Measurements from ENCODE around the gene METTL24.
A peak's percentile ranks its signal among the peaks of the same experiment; 100 is the strongest.

METTL24 gene

DNA sequence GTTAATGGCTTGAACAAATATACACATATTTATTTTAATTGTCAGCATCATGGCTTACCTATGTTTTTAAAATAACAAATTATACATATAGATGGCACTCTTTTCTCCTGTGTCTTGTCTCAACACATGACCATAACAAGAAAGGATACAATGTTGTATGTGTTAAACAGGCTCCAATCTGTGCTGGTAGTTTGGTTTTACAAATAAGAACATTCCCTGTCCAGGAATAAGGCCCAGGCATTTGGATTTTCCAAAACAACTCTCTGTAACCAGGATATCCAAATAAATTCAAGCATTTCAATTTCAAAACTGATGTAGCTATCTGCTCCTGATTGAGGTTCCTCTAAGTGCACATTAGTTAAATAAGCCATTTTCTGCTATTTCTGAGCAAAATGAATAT is 17.1 kb downstream of the METTL24 start:
- H3K9me3 ChIP-seq (ENCODE audit: control insufficient read depth in 5 of 5, low read length in 5 of 5) = no peaks in the 10 kb centered on the region
- no peak overlapping the region for H3K9ac ChIP-seq (ENCODE audit: low read length in 5 of 5)
- H3K36me3 ChIP-seq (ENCODE audit: control insufficient read depth in 5 of 5, insufficient read depth in 5 of 5, low read length in 5 of 5) = no peaks in the 10 kb centered on the region
- H3K27ac ChIP-seq (ENCODE audit: low read depth, low read length) = no peak overlapping the region
- H3K4me3 ChIP-seq (ENCODE audit: low read depth in 1 of 5, low read length in 5 of 5) = no peak overlapping the region
- no peaks in the 10 kb centered on the region for H3K27me3 ChIP-seq (ENCODE audit: control insufficient read depth in 5 of 5, insufficient read depth in 4 of 5, low read length in 5 of 5)
- H3K4me1 ChIP-seq (ENCODE audit: control insufficient read depth in 5 of 5, insufficient read depth in 5 of 5, low read length in 5 of 5) = peaks cover 0 to 3% (median 0%) of the 10 kb centered on the region in 5 donors

DNA sequence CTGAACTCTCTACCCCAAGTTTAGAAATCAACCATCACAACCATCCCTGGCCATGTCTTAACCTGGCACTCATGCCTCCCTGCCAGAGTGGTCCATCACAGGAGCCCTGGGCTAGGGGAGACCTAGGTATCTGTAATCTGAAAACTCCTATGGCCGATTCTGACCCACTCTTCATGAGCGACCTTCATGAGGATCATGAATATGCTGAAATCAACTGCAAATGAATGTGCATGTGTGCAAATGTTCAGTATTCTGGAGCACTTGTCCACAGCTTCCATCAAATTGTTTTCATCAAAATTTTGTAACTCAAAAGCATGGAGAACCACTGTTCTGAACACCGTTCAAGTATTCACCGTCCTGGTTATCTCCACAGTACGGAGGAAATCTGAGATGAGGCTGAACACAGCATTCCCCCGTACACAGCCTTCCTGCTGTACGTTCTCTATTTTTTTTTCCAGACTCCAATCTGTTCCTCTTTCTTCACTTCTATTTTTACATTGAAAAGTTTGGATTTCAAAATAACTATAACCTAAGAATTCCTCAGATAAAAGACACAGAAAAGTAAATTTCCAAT is 17.7 kb downstream of the METTL24 start:
- Histone ChIP-seq H3K36me3 (ENCODE audit: control insufficient read depth in 5 of 5, insufficient read depth in 5 of 5, low read length in 5 of 5) (no peaks in the 10 kb centered on the region), H3K27me3 (ENCODE audit: control insufficient read depth in 5 of 5, insufficient read depth in 4 of 5, low read length in 5 of 5) (no peaks in the 10 kb centered on the region), H3K9ac (ENCODE audit: low read length in 5 of 5) (no peak overlapping the region), H3K4me3 (ENCODE audit: low read depth in 1 of 5, low read length in 5 of 5) (no peak overlapping the region), H3K27ac (ENCODE audit: low read depth, low read length) (no peak overlapping the region), H3K4me1 (ENCODE audit: control insufficient read depth in 5 of 5, insufficient read depth in 5 of 5, low read length in 5 of 5) (peaks cover 0 to 3% (median 0%) of the 10 kb centered on the region in 5 donors), H3K9me3 (ENCODE audit: control insufficient read depth in 5 of 5, low read length in 5 of 5) (no peaks in the 10 kb centered on the region)

GRCh38 chr6:110338820-110339470 is 19.2 kb downstream of the METTL24 start:
- Histone ChIP-seq H3K27me3 (ENCODE audit: control insufficient read depth in 5 of 5, insufficient read depth in 4 of 5, low read length in 5 of 5) (no peaks in the 10 kb centered on the region), H3K4me3 (ENCODE audit: low read depth in 1 of 5, low read length in 5 of 5) (no peak overlapping the region), H3K27ac (ENCODE audit: low read depth, low read length) (no peak overlapping the region), H3K9ac (ENCODE audit: low read length in 5 of 5) (no peak overlapping the region), H3K9me3 (ENCODE audit: control insufficient read depth in 5 of 5, low read length in 5 of 5) (no peaks in the 10 kb centered on the region), H3K4me1 (ENCODE audit: control insufficient read depth in 5 of 5, insufficient read depth in 5 of 5, low read length in 5 of 5) (peaks cover 0 to 3% (median 0%) of the 10 kb centered on the region in 5 donors), H3K36me3 (ENCODE audit: control insufficient read depth in 5 of 5, insufficient read depth in 5 of 5, low read length in 5 of 5) (no peaks in the 10 kb centered on the region)

GRCh38 chr6:110337486-110337885 is 20.7 kb downstream of the METTL24 start:
- Histone ChIP-seq H3K27ac (ENCODE audit: low read depth, low read length) (no peak overlapping the region), H3K36me3 (ENCODE audit: control insufficient read depth in 5 of 5, insufficient read depth in 5 of 5, low read length in 5 of 5) (no peaks in the 10 kb centered on the region), H3K27me3 (ENCODE audit: control insufficient read depth in 5 of 5, insufficient read depth in 4 of 5, low read length in 5 of 5) (no peaks in the 10 kb centered on the region), H3K9me3 (ENCODE audit: control insufficient read depth in 5 of 5, low read length in 5 of 5) (no peaks in the 10 kb centered on the region), H3K9ac (ENCODE audit: low read length in 5 of 5) (no peak overlapping the region), H3K4me3 (ENCODE audit: low read depth in 1 of 5, low read length in 5 of 5) (no peak overlapping the region), H3K4me1 (ENCODE audit: control insufficient read depth in 5 of 5, insufficient read depth in 5 of 5, low read length in 5 of 5) (peaks cover 0 to 3% (median 0%) of the 10 kb centered on the region in 5 donors)

GRCh38 chr6:110334423-110335180 is 23.5 kb downstream of the METTL24 start:
- peaks cover 0 to 9% (median 4%) of the 10 kb centered on the region in 5 donors for H3K4me1 ChIP-seq (ENCODE audit: control insufficient read depth in 5 of 5, insufficient read depth in 5 of 5, low read length in 5 of 5)
- no peaks in the 10 kb centered on the region for H3K36me3 ChIP-seq (ENCODE audit: control insufficient read depth in 5 of 5, insufficient read depth in 5 of 5, low read length in 5 of 5)
- no peak overlapping the region for H3K27ac ChIP-seq (ENCODE audit: low read depth, low read length)
- no peaks in the 10 kb centered on the region for H3K9me3 ChIP-seq (ENCODE audit: control insufficient read depth in 5 of 5, low read length in 5 of 5)
- H3K9ac ChIP-seq (ENCODE audit: low read length in 5 of 5) = no peak overlapping the region
- H3K27me3 ChIP-seq (ENCODE audit: control insufficient read depth in 5 of 5, insufficient read depth in 4 of 5, low read length in 5 of 5) = peaks cover 0 to 3% (median 0%) of the 10 kb centered on the region in 5 donors
- H3K4me3 ChIP-seq (ENCODE audit: low read depth in 1 of 5, low read length in 5 of 5) = no peak overlapping the region

DNA sequence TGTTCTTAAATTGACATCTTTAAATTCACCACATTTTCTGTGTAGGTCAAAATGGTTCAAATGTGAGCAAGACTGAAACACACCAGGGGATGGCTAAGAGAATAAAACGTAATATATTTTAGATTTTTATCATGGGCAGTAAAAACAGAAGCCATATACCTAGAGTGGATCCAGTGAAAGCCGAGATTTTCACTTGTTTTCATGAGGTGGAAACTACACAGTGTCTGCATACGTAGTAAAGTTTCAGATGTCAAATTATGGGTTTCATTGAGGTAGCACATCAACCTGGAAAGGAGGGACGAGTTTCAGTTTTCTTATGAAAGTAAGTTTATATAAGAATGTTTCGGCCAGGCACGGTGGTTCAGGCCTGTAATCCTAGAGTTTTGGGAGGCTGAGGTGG is 25.9 kb downstream of the METTL24 start:
- Histone ChIP-seq H3K27ac (ENCODE audit: low read depth, low read length) (no peak overlapping the region), H3K4me1 (ENCODE audit: control insufficient read depth in 5 of 5, insufficient read depth in 5 of 5, low read length in 5 of 5) (peaks cover 0 to 15% (median 5%) of the 10 kb centered on the region in 5 donors)

GRCh38 chr6:110331816-110332215 is 26.3 kb downstream of the METTL24 start:
- Histone ChIP-seq H3K4me3 (ENCODE audit: low read depth in 1 of 5, low read length in 5 of 5) (no peak overlapping the region), H3K27ac (ENCODE audit: low read depth, low read length) (no peak overlapping the region), H3K9ac (ENCODE audit: low read length in 5 of 5) (no peak overlapping the region), H3K4me1 (ENCODE audit: control insufficient read depth in 5 of 5, insufficient read depth in 5 of 5, low read length in 5 of 5) (peaks cover 0 to 15% (median 5%) of the 10 kb centered on the region in 5 donors), H3K27me3 (ENCODE audit: control insufficient read depth in 5 of 5, insufficient read depth in 4 of 5, low read length in 5 of 5) (peaks cover 0 to 3% (median 0%) of the 10 kb centered on the region in 5 donors), H3K36me3 (ENCODE audit: control insufficient read depth in 5 of 5, insufficient read depth in 5 of 5, low read length in 5 of 5) (no peaks in the 10 kb centered on the region), H3K9me3 (ENCODE audit: control insufficient read depth in 5 of 5, low read length in 5 of 5) (no peaks in the 10 kb centered on the region)

More for the DNA sequence above, 25.9 kb downstream of the METTL24 start:
- Histone ChIP-seq H3K4me3 (ENCODE audit: low read depth in 1 of 5, low read length in 5 of 5) (no peak overlapping the region), H3K27me3 (ENCODE audit: control insufficient read depth in 5 of 5, insufficient read depth in 4 of 5, low read length in 5 of 5) (peaks cover 0 to 3% (median 0%) of the 10 kb centered on the region in 5 donors), H3K9me3 (ENCODE audit: control insufficient read depth in 5 of 5, low read length in 5 of 5) (no peaks in the 10 kb centered on the region), H3K9ac (ENCODE audit: low read length in 5 of 5) (no peak overlapping the region), H3K36me3 (ENCODE audit: control insufficient read depth in 5 of 5, insufficient read depth in 5 of 5, low read length in 5 of 5) (no peaks in the 10 kb centered on the region)

GRCh38 chr6:110331390-110331789 is 26.8 kb downstream of the METTL24 start:
- Histone ChIP-seq H3K9ac (ENCODE audit: low read length in 5 of 5) (no peak overlapping the region), H3K4me1 (ENCODE audit: control insufficient read depth in 5 of 5, insufficient read depth in 5 of 5, low read length in 5 of 5) (peaks cover 0 to 15% (median 5%) of the 10 kb centered on the region in 5 donors), H3K27ac (ENCODE audit: low read depth, low read length) (no peak overlapping the region), H3K27me3 (ENCODE audit: control insufficient read depth in 5 of 5, insufficient read depth in 4 of 5, low read length in 5 of 5) (peaks cover 0 to 3% (median 0%) of the 10 kb centered on the region in 5 donors), H3K9me3 (ENCODE audit: control insufficient read depth in 5 of 5, low read length in 5 of 5) (no peaks in the 10 kb centered on the region), H3K4me3 (ENCODE audit: low read depth in 1 of 5, low read length in 5 of 5) (no peak overlapping the region), H3K36me3 (ENCODE audit: control insufficient read depth in 5 of 5, insufficient read depth in 5 of 5, low read length in 5 of 5) (no peaks in the 10 kb centered on the region)

GRCh38 chr6:110329714-110330436 is 28.3 kb downstream of the METTL24 start:
- no peak overlapping the region for H3K9ac ChIP-seq (ENCODE audit: low read length in 5 of 5)
- H3K9me3 ChIP-seq (ENCODE audit: control insufficient read depth in 5 of 5, low read length in 5 of 5) = no peaks in the 10 kb centered on the region
- H3K27me3 ChIP-seq (ENCODE audit: control insufficient read depth in 5 of 5, insufficient read depth in 4 of 5, low read length in 5 of 5) = peaks cover 0 to 3% (median 0%) of the 10 kb centered on the region in 5 donors
- H3K27ac ChIP-seq (ENCODE audit: low read depth, low read length) = no peak overlapping the region
- no peaks in the 10 kb centered on the region for H3K36me3 ChIP-seq (ENCODE audit: control insufficient read depth in 5 of 5, insufficient read depth in 5 of 5, low read length in 5 of 5)
- H3K4me3 ChIP-seq (ENCODE audit: low read depth in 1 of 5, low read length in 5 of 5) = peak overlapping the region in 4 of 5 donors; percentile 28 to 42 (median 37)
- H3K4me1 ChIP-seq (ENCODE audit: control insufficient read depth in 5 of 5, insufficient read depth in 5 of 5, low read length in 5 of 5) = peaks cover 0 to 22% (median 10%) of the 10 kb centered on the region in 5 donors

All from subcutaneous abdominal adipose tissue (tissue), 5 donors.